GM18519 (cell line): Measurements from ENCODE around the gene GNAO1.

Experiments used
- ATAC-seq: cut with Tn5 transposase; IDR thresholded peaks from one replicate; pipeline ENCODE4 v1.9.1; 2021; ENCODE audit warnings: mild to moderate bottlenecking, moderate library complexity; ENCODE audit not compliant: unreplicated experiment, low FRiP score

The GNAO1 gene

DNA sequence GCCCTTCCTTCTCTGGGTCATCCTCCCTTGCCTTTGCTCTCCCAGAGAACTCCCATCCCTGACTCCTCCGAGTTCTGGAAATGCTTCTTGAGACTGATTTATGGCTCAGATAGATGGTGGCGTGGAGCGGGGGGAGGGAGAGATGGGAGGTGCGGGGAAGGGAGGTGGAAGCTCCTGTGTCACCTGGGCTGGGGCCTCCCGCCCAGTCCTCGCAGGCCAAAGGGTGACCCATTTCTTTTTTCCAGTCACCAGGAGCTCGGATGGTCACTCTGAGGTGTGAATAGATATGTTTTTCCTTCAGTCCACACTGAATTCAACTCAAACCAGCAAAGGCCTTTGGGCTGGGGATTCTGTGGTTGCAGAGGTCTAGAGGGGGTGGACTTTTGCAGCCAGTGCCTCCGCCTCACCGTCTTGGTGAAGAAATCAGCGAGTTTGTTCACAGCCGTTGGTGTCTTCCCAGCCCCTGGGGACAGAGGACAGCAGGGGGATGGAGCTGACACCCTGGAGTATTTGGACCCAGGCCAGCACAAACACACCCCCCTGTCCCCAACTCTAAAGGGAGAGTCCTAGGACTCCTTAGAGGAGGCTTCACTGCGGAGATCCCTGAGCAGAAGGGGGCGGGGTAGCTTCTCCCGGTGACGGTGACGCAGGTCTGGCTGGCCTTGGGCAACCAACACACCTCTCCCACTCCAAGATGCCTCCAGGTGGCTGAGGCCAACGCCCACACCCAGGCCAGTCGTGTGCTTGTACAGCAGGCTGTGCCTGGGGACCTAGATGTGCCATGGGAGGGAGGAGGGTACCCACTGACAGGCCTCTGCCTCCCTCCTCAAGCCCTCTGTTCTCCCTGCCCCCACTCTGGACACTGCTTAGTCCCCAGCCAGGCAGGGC lies 153.5 kb downstream of the GNAO1 start:
- ATAC-seq, result no peak

DNA sequence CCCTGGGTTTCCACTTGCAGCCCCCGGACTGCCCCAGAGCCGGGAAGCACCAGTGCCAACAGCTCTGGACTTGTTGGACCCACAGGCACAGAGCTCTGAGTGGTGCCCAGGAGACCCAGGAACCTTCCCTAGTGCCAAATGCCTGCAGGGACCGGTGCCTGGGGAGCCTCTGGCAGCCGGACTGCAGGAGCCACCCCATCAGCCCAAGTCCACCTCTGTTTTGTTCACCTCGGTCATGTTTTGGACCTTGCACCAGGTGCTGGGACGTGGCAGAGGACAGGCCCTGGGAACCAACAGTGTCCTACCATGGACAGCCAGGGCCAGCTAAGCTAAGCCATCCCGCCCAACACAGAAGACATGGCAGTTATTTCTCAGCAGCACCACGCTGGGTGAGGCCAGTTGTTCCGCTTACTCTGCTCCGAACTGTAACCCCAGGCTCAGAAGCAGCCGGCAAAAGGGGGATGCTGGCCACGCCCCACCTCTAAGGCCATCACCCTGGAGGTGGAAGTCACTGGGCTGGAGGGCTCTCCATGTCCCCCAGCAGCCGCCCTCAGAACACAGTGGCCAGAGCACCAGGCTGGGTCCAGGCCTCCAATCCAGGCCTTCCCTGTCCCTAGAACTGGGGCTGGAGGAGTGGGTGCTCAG lies 154.2 kb downstream of the GNAO1 start:
- no peak for ATAC-seq

DNA sequence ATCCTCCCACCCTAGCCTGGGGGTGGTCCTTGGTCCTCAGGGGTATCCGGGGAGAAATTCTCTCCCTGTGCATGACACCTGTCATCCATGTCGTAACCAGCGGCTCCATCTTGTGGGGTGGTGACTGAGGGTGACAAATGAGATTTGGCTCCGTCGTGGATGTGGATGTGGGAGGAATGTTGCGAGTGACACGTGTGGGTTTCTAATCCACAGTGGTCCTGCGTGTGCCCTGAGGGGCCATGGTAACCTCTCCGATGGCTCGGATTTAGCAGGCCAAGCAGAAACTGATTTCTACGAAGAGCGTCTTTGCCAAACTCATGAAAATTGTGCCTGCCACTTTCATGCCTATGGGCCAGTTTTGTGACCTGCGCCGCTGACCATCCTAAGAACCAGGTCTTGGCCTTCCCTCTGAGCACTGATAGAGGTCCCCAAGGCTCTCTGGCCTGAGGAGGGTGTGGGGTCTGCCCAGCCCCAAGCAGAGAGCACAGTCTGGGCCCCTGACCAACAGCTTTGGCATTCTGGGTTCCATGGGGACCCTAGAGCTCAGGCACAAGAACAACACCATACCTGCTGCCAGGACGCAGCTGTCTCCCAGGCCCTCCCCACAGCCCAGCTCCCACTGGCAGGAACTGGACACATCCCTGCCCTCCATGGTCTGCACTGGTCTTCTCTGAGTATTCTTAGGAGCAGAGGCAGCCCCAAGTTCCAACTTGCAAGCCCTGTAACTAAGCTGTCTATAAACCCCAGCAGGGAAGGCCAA lies 155.0 kb downstream of the GNAO1 start:
- ATAC-seq, result no peak

DNA sequence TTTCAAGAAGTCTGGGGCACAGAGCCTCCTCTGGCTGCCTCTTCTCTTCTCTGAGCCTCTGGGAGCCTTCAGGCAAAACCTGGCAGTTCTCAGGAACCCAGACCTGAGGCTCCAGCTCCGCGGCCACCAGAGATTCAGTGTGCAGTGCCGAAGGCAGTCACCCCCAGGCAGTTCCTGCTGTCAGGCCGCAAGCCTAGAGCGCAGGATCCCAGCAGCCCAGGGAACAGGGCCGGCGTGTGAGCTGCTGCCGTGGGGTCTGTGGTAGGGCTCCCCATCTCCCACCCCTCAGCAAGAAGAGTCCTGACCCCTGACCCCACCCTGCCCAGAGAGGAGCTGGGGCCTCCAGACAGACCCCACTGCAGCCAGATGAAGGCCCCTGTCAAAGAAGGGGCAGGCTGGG lies 155.9 kb downstream of the GNAO1 start:
- no peak for ATAC-seq

DNA sequence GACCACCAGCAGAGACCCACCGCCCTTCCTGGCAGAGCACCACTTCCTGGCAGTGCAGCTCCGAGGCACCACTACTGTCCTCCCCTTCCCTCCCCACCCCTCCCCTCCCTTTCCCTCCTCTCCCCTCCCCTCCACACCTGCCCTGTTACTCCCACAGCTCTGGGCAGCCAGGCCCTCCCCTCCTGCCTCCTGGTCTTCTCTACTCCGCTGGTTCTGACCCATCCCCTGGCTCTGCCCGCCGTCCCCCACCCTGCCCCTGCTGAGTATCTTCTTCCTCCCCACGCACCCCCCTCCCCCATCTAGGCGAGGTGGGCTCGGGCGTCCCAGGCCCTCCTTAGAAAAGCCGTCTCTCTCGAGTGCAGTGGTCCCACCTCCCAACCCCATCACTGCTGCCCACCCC lies 156.4 kb downstream of the GNAO1 start:
- ATAC-seq, result no peak

DNA sequence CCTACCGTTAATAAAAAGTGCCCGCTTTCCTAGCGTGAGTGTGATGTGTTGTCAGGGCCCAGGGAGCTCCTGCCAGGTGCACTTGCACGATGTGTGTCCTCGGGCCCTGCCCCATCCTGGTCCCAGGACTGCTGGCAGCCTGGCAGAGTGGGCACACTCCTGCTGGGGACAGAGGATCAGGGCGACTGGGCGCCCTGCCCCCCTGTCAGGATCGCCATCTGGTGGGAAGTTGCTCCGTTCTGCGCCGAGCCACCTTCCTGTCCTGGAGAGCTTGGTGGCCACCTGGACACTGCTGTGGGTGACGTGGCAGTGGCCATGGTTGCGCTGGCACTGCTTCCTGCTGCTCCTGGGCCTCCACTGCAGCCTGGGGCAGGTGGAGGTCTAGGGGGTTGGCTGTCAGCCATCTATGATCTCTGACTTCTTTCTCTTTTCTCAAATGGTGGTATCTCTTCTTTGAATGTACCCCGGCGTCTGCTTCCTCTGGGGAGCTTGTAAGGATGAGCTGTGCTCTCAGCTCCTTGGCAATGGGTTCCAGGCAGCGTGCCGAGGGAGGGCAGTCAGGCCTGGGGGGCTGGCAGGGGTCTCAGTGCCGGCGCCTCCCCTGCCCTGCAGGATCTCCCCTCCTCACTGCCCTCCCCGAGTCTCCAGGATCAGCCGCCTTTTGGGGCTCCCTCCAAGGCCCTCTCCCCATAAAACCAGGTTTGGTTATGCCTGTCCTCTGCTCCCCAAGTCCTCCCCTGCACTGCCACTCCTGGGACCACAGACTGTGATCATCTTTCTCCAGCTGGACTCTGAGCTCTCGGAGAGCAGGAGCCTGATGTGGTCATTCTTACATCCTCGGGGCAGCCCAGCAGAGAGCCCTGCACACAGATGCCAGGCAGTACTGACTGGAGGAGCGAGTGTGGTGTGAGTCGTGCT lies 157.1 kb downstream of the GNAO1 start:
- ATAC-seq, result no peak

DNA sequence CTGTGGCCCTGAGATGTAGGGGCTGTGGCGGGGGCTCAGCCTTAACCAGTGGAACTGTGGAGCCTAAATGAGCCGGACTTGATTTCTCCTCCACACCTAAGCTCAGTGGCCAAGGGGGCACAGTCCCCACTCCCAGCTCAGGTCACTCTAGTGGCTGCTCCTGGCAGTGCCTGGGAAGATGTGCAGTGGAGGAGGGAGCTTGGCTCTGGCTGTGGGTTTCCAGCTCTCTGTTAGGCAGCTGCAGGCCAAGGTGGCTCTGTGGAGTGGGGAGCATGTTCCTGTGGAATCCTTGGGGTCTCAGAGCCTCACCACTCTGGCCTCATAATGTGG lies 157.8 kb downstream of the GNAO1 start:
- ATAC-seq, result no peak

DNA sequence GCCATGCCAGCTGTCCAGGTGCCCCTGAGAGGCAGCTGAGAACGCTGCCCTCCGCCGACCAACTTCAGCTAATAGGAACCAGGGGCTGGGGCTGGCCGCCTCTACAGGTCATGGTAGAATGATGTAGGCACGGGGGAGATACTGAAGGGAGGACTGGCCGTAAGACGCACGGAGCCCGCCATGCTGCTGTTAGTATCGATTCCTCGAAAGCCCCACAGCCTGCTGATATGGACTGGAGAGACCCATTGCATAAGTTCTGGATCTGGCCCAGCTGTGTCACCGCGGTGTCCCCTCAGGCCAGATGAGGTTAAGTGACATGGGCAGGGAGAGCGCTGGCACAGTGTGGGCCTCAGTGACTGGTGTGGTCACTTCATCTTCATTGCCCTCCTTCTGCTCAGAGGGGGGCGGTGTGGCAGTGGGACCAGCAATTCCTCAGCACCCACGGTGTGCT lies 158.4 kb downstream of the GNAO1 start:
- ATAC-seq, result no peak

DNA sequence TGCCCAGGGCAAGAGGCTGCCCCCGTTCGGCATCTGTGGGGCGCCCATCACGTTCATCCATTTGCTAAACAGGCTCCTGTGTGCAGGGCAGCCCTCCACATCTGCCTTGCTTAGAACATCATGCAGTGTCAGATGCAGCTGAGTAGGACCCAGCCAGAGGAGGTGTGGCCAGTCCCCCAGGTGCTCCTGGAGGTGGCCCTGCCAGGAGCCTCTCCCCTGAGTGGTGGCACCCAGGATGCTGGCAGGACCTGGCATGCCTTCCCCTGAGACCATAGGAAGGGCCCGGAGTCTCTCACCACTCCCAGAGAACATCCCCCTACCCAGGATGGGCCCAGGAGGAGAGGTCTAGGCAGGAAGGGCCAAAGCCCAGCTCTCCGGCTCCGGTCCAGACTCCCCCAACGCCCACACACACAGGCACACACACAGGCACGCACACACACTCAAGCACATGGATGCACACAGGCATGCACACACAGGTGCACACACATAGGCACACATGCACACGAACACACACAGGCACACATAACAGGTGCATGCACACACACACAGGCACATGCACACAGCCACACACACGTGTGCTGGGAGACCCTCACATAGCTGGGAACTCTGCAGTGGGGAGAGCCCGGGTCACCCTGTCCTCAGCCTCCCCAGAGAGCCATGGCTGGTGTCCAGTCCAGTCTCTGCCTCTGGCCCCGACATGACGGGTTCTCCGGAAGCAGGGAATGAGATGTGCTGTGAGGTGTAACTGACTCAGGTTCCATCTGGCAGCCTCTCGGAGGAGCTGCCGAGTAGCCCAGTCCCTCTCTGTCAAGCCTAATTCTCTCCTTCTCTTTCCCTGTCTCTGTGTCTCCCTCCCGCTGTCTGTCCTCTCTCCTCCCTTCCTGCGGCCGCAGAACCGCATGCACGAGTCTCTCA lies 159.5 kb downstream of the GNAO1 start:
- no peak for ATAC-seq

DNA sequence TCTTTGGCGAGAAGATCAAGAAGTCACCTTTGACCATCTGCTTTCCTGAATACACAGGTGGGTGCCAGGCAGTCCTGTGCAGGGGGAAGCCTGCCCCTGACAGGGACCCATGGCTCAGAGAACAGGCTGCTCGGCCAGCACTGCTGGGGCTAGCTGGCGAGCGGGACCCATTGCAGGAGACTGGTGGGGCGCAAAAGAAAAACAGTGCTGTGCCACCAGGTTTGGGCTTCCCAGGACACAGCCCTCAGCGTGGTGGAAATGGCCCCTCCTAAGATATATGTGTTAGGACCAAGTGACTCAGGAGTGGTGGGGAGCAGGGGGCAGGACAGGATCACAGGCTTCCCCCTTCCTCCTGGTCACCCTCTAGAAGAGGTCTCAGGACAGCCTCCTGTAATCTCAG lies 160.2 kb downstream of the GNAO1 start:
- no peak for ATAC-seq

DNA sequence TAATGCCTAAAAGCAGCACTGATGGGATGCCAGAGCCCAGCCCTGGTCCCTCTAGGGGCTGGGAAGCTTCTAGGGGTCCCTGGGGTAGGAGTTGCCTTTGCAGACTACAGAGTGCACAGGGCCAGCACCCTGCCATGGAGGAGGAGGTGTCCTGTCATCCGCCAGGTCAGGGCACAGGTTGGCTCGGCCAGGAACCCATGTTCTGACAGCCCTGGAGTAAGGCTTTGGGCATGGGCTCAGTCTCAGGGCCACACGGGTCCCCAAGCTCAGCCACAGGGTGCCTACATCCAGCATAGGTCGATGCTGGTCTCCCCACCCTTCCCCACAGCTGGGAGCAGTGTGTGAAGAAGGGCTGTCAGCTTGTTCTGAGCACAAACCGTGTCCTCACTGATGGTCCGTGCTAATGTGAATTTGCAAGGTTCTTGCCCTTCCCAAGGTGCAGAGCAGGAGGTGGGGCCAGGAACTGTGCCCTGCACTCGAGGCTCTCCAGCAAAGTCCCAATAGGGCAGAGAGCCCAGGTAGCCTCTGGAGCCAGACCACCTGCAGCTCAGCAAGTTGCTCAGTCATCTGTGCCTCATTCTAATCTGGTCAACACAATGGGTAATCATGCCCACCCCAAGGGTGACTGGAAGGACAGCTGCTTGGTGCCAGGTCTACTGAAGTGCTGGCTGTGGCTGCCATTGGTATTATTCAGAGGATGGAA lies 161.2 kb downstream of the GNAO1 start:
- ATAC-seq, result no peak

DNA sequence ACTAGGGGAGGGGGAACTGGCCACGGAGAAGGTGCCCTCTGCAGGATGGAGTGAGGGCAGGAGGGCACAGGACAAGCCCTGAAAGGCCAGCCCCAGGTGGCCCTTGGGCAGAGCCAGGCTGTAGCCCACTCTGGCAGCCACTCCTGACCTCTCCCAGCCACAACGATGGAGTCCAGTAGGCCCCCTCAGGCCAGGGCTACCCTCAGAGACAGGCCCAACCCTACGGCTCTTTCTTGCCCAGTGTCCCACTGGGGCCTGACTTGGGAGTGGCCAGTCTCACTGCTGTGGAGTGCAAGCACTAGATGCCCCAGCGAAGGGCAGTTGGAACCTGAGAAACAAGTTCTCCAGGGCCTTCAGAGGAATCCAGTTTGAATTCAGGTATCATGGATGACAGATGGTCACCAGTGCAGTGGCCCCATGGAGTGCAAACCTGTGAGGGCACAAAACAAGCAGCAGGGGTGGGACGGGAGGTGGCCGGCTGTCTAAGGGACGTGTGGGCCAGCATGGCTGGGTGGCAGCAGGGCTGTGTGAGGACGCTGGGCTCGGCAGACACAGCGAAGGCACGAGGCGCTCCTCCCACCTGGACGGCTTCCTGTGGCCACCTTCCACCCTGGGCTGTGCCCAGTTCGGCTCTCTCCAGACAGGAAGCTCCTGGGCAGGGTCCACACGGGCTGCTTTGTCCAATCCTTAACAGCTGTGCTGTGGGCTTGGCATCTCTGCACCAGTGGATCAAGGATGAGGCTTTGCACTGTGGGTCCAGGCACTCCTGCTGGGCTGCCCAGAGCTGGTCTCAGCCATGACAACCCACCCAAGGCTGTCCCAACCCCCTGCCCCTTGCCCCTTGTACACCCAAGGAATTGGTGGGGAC lies 162.0 kb downstream of the GNAO1 start:
- no peak for ATAC-seq

DNA sequence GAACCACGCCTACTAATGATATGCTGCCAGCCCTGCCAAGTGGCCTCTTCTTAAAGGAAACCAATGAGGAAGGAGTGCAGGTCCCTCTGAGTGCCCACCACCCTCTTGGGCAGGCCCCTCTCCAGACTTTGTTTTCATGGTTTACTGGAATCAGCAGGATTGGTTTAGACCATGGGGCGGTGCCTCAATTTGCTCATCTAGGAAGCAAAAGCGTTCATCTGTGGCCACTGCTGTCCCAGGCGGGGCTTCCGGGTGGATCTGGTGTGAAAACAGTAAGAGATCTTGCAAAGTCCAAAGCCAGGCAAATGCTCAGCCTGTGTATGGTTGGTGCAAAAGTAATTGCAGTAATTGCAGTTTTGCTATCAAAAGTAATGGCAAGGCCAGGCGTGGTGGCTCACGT lies 162.7 kb downstream of the GNAO1 start:
- ATAC-seq, result no peak

DNA sequence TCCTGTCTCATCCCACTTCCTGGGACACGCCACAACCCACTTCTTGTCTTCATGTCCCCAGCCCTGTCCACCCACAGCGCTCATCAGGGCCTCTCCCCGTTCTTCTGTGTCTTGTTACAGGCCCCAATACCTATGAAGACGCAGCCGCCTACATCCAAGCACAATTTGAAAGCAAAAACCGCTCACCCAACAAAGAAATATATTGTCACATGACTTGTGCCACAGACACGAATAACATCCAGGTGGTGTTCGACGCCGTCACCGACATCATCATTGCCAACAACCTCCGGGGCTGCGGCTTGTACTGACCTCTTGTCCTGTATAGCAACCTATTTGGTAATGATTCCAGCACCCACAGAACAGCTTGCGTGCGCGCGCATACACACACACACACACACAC lies 163.5 kb downstream of the GNAO1 start:
- ATAC-seq, result no peak

DNA sequence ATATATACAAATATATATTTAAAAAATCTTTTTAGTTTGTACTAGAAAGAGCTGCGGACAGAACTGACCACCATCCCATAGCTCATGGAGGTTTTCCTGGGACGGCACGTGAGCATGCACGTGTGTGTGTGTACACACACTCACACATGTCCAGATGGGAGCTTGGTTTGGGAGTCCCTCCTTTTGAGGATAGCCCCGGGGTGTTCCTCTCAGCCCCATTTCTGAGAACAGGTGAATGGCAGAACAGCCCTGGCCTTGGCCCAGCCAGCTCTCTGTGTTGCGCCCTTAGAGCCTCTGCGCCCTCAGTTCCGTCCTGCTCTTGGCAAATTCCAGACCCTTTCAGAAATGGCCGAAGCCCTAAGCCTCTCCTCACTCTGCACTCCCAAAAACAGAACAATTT lies 163.9 kb downstream of the GNAO1 start:
- no peak for ATAC-seq

DNA sequence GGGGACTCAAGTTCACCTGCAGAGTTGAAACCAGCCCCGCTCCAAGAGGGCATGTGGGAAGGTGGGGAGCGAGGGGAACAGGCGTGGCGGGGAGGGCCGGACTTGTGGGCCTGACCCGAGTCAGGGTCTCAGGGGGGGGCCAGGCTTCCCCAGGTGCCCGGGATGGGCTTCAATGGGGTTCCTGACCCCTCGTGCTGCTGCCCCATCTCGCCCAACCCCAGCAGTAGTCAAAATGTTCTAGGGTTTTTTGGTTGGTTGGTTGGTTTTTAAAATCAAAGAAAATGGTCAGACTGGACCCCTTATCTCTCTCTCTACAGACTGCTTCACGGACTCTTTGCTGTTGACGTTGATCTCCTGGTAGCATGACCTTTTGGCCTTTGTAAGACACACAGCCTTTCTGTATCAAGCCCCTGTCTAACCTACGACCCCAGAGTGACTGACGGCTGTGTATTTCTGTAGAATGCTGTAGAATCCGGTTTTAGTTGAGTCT lies 164.5 kb downstream of the GNAO1 start:
- no peak for ATAC-seq
